ENCODE measurements around the gene TMCC3.

GRCh38 chr12:94658931-94659330 is 8.6 kb upstream of the TMCC3 start:
- no peak for TF ChIP-seq CTCF (IDR thresholded peaks at IDR 0.05)
- no peak for TF ChIP-seq POLR2A (IDR thresholded peaks at IDR 0.05)

Data from uterus (tissue), 2 donors.